ENCODE data around the gene KDELR1. TPM values are rescaled to one million over a fixed set of nuclear protein-coding genes. Genes with fewer than 3 reads are reported as not detected.

The KDELR1 gene
- total and polyA plus RNA-seq, 2 of the 13 experiments (the other 11 are each of a cell fraction or from before 2014, with no cell fraction given), result 134 to 185 TPM

GRCh38 chr19:48351341-48351752 is 40.0 kb downstream of the KDELR1 start (continued):
- no peak for TF ChIP-seq ZNF337 (CRISPR knock-in tag; IDR thresholded peaks at IDR 0.05; ENCODE audit: borderline replicate concordance, low read depth)
- no peak for TF ChIP-seq POLR2A (IDR thresholded peaks at IDR 0.05; ENCODE audit: insufficient read depth in 1 of 2, low read depth in 2 of 2, low read length in 2 of 2)
- TF ChIP-seq RARA (CRISPR knock-in tag; IDR thresholded peaks at IDR 0.05), result no peak
- TF ChIP-seq MAZ (IDR thresholded peaks at IDR 0.05; ENCODE audit: borderline replicate concordance, low read depth, low read length), result peak; percentile 37; the same call in 1 of the 2 replicates
- no peak for TF ChIP-seq MAZ (CRISPR knock-in tag; IDR thresholded peaks at IDR 0.05; ENCODE audit: low read depth)
- TF ChIP-seq HNRNPH1 (optimal IDR thresholded peaks at IDR 0.05; ENCODE audit: low read depth, low read length), result no peak
- TF ChIP-seq NR2C2 (CRISPR knock-in tag; IDR thresholded peaks at IDR 0.05; ENCODE audit: borderline replicate concordance), result 0 out of 2 replicates have a peak, but pooled peaks have one; percentile 30
- TF ChIP-seq FOXC1 (CRISPR knock-in tag; IDR thresholded peaks at IDR 0.05; ENCODE audit: borderline replicate concordance), result 0 out of 2 replicates have a peak, but pooled peaks have one; percentile 26
- TF ChIP-seq ZNF782 (CRISPR knock-in tag; IDR thresholded peaks at IDR 0.05; ENCODE audit: borderline replicate concordance), result no peak
- no peak for TF ChIP-seq HMG20B (CRISPR knock-in tag; conservative IDR thresholded peaks at IDR 0.05)
- TF ChIP-seq PATZ1 (CRISPR knock-in tag; IDR thresholded peaks at IDR 0.05), result peak; percentile 54
- peak; percentile 20 for TF ChIP-seq XRCC5 (optimal IDR thresholded peaks at IDR 0.05; ENCODE audit: low read length)
- TF ChIP-seq NFKB2 (CRISPR knock-in tag; IDR thresholded peaks at IDR 0.05; ENCODE audit: borderline replicate concordance), result no peak; the same call in 1 of the 2 replicates
- peak; percentile 33; the same call in 1 of the 2 replicates for TF ChIP-seq FOSL2 (CRISPR knock-in tag; IDR thresholded peaks at IDR 0.05)
- no peak for TF ChIP-seq GLMP (CRISPR knock-in tag; IDR thresholded peaks at IDR 0.05; ENCODE audit: borderline replicate concordance)
- TF ChIP-seq ZMYM3 (CRISPR knock-in tag; IDR thresholded peaks at IDR 0.05), result peak; percentile 100
- no peak for TF ChIP-seq RARG (CRISPR knock-in tag; IDR thresholded peaks at IDR 0.05; ENCODE audit: low read depth)
- TF ChIP-seq ATF4 (CRISPR knock-in tag; IDR thresholded peaks at IDR 0.05), result no peak
- TF ChIP-seq ZUFSP (CRISPR knock-in tag; IDR thresholded peaks at IDR 0.05; ENCODE audit: borderline replicate concordance), result no peak
- TF ChIP-seq HNF1A (IDR thresholded peaks at IDR 0.05; ENCODE audit: low read depth), result no peak
- no peak for TF ChIP-seq HNF1A (CRISPR knock-in tag; IDR thresholded peaks at IDR 0.05; ENCODE audit: borderline replicate concordance)

All from HepG2 (cell line).